Hematopoietic multipotent progenitor cell treated with erythropoietin and hydrocortisone succinate and interleukin-3 and kit ligand, for 15 days (in vitro differentiated cells): Measurements from ENCODE around the gene NAV2.

Source experiments
- DNase-seq: peaks from one replicate; pipeline ENCODE4 v3.0.0-alpha.2; 2015; ENCODE audit warnings: low spot score

The NAV2 gene

GRCh38 chr11:20037396-20038153, 324.9 kb downstream of the NAV2 start:
- no peak for DNase-seq

- no peak for DNase-seq
Observed at GRCh38 chr11:20038412-20038811, 325.8 kb downstream of the NAV2 start.

- no peak for DNase-seq
Observed at GRCh38 chr11:20038972-20039371, 326.3 kb downstream of the NAV2 start.

- DNase-seq: no peak
Observed at GRCh38 chr11:20041499-20041898, 328.9 kb downstream of the NAV2 start.

- no peak for DNase-seq
Observed at GRCh38 chr11:20042045-20042639, 329.5 kb downstream of the NAV2 start.

- no peak for DNase-seq
Observed at GRCh38 chr11:20042811-20043341, 330.2 kb downstream of the NAV2 start.

- no peak for DNase-seq
Observed at GRCh38 chr11:20043992-20044391, 331.4 kb downstream of the NAV2 start.

- no peak for DNase-seq
Observed at GRCh38 chr11:20045098-20045688, 332.6 kb downstream of the NAV2 start.

GRCh38 chr11:20046416-20046815, 333.8 kb downstream of the NAV2 start:
- no peak for DNase-seq

GRCh38 chr11:20047006-20047768, 334.6 kb downstream of the NAV2 start:
- no peak for DNase-seq

GRCh38 chr11:20047769-20048154, 335.1 kb downstream of the NAV2 start:
- no peak for DNase-seq

- no peak for DNase-seq
Observed at GRCh38 chr11:20048246-20048645, 335.6 kb downstream of the NAV2 start.

- DNase-seq: no peak
Observed at GRCh38 chr11:20048707-20049106, 336.1 kb downstream of the NAV2 start.

GRCh38 chr11:20049231-20049630, 336.6 kb downstream of the NAV2 start:
- no peak for DNase-seq

- no peak for DNase-seq
Observed at GRCh38 chr11:20050048-20050447, 337.4 kb downstream of the NAV2 start.

- no peak for DNase-seq
Observed at GRCh38 chr11:20050551-20051333, 338.1 kb downstream of the NAV2 start.

GRCh38 chr11:20051469-20052399, 339.1 kb downstream of the NAV2 start:
- no peak for DNase-seq

- DNase-seq: no peak
Observed at GRCh38 chr11:20053572-20053971, 340.9 kb downstream of the NAV2 start.

GRCh38 chr11:20054584-20054983, 341.9 kb downstream of the NAV2 start:
- DNase-seq: no peak

- no peak for DNase-seq
Observed at GRCh38 chr11:20055312-20055711, 342.7 kb downstream of the NAV2 start.
